ENCODE measurements around the gene AFG1L.

DNA sequence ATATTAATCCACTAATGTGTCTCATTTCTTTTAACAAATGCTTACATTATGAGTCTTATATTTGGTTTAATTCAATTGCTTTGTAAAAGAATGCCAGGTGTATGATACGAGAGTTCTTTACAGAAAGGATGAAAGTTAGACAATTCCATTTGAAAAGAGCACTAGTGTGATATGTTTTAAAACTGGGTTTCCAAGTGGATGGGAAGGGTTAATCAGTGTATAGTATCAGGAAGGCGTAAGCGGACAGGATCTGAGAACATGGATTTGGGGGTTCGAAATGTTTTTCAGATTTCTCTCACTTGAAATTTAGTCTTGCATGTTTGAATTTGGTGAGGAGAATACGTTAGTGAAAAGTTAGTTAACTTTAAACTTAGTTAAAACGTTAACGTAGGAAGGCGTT, 268.4 kb downstream of the AFG1L start:
- TF ChIP-seq, protein P1, sequence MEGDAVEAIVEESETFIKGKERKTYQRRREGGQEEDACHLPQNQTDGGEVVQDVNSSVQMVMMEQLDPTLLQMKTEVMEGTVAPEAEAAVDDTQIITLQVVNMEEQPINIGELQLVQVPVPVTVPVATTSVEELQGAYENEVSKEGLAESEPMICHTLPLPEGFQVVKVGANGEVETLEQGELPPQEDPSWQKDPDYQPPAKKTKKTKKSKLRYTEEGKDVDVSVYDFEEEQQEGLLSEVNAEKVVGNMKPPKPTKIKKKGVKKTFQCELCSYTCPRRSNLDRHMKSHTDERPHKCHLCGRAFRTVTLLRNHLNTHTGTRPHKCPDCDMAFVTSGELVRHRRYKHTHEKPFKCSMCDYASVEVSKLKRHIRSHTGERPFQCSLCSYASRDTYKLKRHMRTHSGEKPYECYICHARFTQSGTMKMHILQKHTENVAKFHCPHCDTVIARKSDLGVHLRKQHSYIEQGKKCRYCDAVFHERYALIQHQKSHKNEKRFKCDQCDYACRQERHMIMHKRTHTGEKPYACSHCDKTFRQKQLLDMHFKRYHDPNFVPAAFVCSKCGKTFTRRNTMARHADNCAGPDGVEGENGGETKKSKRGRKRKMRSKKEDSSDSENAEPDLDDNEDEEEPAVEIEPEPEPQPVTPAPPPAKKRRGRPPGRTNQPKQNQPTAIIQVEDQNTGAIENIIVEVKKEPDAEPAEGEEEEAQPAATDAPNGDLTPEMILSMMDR (IDR thresholded peaks at IDR 0.05; ENCODE audit: insufficient read depth, low read length) = no peak
- TF ChIP-seq, protein P2, sequence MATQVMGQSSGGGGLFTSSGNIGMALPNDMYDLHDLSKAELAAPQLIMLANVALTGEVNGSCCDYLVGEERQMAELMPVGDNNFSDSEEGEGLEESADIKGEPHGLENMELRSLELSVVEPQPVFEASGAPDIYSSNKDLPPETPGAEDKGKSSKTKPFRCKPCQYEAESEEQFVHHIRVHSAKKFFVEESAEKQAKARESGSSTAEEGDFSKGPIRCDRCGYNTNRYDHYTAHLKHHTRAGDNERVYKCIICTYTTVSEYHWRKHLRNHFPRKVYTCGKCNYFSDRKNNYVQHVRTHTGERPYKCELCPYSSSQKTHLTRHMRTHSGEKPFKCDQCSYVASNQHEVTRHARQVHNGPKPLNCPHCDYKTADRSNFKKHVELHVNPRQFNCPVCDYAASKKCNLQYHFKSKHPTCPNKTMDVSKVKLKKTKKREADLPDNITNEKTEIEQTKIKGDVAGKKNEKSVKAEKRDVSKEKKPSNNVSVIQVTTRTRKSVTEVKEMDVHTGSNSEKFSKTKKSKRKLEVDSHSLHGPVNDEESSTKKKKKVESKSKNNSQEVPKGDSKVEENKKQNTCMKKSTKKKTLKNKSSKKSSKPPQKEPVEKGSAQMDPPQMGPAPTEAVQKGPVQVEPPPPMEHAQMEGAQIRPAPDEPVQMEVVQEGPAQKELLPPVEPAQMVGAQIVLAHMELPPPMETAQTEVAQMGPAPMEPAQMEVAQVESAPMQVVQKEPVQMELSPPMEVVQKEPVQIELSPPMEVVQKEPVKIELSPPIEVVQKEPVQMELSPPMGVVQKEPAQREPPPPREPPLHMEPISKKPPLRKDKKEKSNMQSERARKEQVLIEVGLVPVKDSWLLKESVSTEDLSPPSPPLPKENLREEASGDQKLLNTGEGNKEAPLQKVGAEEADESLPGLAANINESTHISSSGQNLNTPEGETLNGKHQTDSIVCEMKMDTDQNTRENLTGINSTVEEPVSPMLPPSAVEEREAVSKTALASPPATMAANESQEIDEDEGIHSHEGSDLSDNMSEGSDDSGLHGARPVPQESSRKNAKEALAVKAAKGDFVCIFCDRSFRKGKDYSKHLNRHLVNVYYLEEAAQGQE (IDR thresholded peaks at IDR 0.05; ENCODE audit: insufficient replicate concordance, low read depth) = no peak

Data from HL-60 (cell line).